NCI-H1092 (cell line): ENCODE data around the gene TMEM26.

ENCODE experiments used
- DNase-seq: peaks from one replicate; lab custom pipeline; 2025; lab: John Stamatoyannopoulos, UW

The TMEM26 gene

GRCh38 chr10:61460835-61461234, 7.7 kb upstream of the TMEM26 start:
- DNase-seq: no peak

- DNase-seq: no peak
These were observed 4.8 kb upstream of the TMEM26 start for GRCh38 chr10:61458031-61458430.

- no peak for DNase-seq
These were observed 3.1 kb upstream of the TMEM26 start for GRCh38 chr10:61456095-61456789.

- DNase-seq: no peak
These were observed 2.5 kb upstream of the TMEM26 start for GRCh38 chr10:61455656-61456055.

GRCh38 chr10:61454541-61454940, 1.4 kb upstream of the TMEM26 start:
- no peak for DNase-seq

- DNase-seq: no peak
These were observed 980 bp downstream of the TMEM26 start for GRCh38 chr10:61452151-61452651.

GRCh38 chr10:61451357-61451756, 1.8 kb downstream of the TMEM26 start:
- DNase-seq: no peak

- DNase-seq: no peak
These were observed 4.2 kb downstream of the TMEM26 start for GRCh38 chr10:61448841-61449600.

- no peak for DNase-seq
These were observed 5.1 kb downstream of the TMEM26 start for GRCh38 chr10:61448091-61448490.

GRCh38 chr10:61439058-61439609, 14.0 kb downstream of the TMEM26 start:
- DNase-seq: no peak

GRCh38 chr10:61438141-61438988, 14.8 kb downstream of the TMEM26 start:
- DNase-seq: no peak

- DNase-seq: no peak
These were observed 30.0 kb downstream of the TMEM26 start for GRCh38 chr10:61423178-61423577.

- DNase-seq: no peak
These were observed 35.5 kb downstream of the TMEM26 start for GRCh38 chr10:61417661-61418060.

- DNase-seq: no peak
These were observed 37.4 kb downstream of the TMEM26 start for GRCh38 chr10:61415824-61416223.

- DNase-seq: no peak
These were observed 41.5 kb downstream of the TMEM26 start for GRCh38 chr10:61411706-61412105.

- no peak for DNase-seq
These were observed 42.7 kb downstream of the TMEM26 start for GRCh38 chr10:61410353-61411070.

- no peak for DNase-seq
These were observed 44.0 kb downstream of the TMEM26 start for GRCh38 chr10:61409157-61409556.

- DNase-seq: no peak
These were observed 45.1 kb downstream of the TMEM26 start for GRCh38 chr10:61408105-61408504.

GRCh38 chr10:61406736-61407135, 46.4 kb downstream of the TMEM26 start:
- no peak for DNase-seq

- DNase-seq: no peak
These were observed 46.9 kb downstream of the TMEM26 start for GRCh38 chr10:61406242-61406641.

GRCh38 chr10:61404751-61405150, 48.4 kb downstream of the TMEM26 start:
- DNase-seq: no peak
